ENCODE measurements around the gene CCDC124.
"Not testable (repeated sequence)": the region's sequence is repeated elsewhere in the genome, so short reads cannot be mapped to it uniquely, and the experiment has no call there.

The CCDC124 gene

GRCh38 chr19:17932485-17933338 lies at the start of gene CCDC124:
Gene CCDC124 (plus strand): TSS chr19:17933015. CDS start chr19:17936421, 3,406 bp downstream.
- DNase-seq = peak; percentile 85 to 89

GRCh38 chr19:17883627-17884410 lies 49.0 kb upstream of the CCDC124 start:
- no peak for DNase-seq

- no peak for DNase-seq
These were observed 46.3 kb upstream of the CCDC124 start for GRCh38 chr19:17886515-17886914.

DNA sequence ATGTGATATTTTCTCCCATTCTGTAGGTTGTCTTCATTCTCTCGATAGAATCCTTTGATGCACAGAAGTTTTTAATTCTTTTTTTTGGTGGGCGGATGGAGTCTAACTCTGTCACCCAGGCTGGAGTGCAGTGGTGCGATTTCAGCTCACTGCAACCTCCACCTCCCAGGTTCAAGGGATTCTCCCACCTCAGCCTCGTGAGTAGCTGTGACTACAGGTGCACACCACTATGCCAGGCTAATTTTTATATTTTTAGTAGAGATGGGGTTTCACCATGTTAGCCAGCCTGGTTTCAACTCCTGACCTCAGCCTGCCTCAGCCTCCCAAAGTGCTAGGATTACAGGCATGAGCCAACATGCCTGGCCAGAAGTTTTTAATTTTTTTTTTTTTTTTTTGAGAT lies 45.6 kb upstream of the CCDC124 start:
- DNase-seq = not testable (repeated sequence)

- no peak for DNase-seq
These were observed 44.6 kb upstream of the CCDC124 start for GRCh38 chr19:17888260-17888659.

DNA sequence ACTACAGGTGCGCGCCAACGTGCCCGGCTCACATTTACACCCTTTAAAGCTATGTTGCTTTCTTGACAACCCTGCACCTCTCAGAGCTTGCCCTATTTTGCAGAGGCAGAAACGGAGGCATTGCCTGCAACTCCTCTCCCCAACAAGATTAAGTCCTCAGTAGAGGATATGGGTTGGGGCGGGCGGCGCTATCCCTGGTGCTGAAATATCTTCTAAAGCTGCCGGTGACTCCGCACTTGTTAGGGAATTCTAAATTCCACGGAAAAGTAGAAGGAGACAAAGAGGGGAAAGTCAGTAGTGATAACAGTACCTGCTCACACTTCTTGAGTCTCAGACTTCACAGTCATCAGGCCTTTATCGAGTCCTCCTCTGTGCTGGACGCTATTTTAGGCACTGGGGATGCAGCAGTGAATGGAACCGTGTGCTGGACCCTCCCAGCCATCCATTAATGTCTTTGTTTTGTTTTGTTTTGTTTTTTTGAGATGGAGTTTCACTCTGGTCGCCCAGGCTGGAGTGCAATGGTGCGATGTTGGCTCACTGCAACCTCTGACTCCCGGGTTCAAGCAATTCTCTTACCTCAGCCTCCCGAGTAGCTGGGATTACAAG lies 43.1 kb upstream of the CCDC124 start:
- no peak for DNase-seq

DNA sequence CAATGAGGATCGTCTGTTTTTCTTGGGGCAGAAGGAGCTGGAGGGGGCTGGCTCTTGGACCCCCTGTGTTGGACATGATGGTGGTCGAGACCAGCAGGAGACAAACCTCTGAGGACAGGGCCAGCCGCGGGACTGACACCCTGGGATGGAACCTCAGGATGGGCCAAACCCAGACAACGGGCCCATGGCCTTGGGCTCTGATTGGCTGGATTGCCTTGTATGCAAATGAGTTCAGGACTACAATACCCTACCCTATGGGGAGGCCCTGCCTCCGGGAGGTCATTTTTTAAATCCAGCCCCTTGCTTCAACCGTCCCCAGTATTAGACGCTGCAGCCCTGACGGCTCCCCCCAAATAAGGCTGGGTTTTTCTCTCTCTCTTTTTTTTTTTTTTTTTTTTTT lies 39.0 kb upstream of the CCDC124 start:
- DNase-seq = no peak

DNA sequence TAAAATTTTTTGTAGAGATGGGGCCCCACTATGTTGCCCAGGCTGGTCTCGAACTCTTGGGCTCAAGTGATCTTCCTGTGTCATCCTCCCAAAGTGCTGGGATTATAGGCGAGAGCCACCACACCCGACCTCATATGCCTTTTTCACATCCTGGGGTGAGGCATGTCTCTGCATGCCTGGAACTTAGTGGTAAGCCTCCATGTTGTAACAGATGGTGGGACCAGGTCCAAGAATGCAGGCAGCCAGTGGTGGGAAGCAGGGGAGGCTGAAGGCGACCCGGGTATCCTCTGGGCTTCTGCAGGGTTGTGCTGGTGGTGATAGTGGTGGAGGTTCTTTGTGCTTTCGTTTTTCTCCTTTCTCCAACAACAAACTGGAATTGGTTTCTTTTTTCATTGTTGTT lies 30.1 kb upstream of the CCDC124 start:
- no peak for DNase-seq

- no peak for DNase-seq
These were observed 24.6 kb upstream of the CCDC124 start for GRCh38 chr19:17908244-17908643.

- DNase-seq = no peak
These were observed 23.6 kb upstream of the CCDC124 start for GRCh38 chr19:17909003-17909732.

- DNase-seq = no peak
These were observed 21.9 kb upstream of the CCDC124 start for GRCh38 chr19:17910791-17911360.

DNA sequence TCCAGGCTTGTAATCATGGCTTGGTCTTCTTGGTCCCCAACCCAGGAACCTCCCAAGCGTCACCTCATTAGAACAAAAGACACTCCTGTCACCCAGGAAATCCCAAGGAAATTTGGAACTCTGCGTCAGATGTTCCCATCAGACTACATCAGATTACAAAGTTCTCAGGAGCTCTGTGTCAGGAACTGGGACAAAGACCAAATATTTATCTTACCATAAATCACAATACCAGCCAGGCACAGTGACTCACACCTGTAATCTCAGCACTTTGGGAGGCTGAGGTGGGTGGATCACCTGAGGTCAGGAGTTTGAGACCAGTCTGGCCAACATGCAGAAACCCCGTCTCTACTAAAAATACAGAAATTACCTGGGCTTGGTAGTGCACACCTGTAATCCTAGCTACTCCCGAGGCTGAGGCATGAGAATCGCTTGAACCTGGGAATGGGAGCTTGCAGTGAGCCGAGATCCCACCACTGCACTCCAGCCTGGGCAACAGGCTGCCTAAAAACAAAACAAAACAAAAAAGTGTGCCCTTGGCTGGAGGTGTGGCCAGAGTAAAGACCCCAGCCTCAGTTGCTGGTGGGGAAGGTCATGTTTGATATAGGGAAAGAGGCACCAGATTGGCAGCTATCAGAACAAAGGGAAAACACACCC lies 16.7 kb upstream of the CCDC124 start:
- DNase-seq = no peak

DNA sequence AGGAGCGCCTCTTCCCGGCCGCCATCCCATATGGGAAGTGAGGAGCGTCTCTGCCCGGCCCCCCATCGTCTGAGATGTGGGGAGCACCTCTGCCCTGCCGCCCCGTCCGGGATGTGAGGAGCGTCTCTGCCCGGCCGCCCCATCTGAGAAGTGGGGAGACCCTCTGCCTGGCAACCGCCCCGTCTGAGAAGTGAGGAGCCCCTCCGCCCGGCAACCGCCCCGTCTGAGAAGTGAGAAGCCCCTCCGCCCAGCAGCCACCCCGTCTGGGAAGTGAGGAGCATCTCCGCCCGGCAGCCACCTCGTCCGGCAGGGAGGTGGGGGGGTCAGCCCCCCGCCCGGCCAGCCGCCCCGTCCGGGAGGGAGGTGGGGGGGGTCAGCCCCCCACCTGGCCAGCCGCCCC lies 14.7 kb upstream of the CCDC124 start:
- not testable (repeated sequence) for DNase-seq

DNA sequence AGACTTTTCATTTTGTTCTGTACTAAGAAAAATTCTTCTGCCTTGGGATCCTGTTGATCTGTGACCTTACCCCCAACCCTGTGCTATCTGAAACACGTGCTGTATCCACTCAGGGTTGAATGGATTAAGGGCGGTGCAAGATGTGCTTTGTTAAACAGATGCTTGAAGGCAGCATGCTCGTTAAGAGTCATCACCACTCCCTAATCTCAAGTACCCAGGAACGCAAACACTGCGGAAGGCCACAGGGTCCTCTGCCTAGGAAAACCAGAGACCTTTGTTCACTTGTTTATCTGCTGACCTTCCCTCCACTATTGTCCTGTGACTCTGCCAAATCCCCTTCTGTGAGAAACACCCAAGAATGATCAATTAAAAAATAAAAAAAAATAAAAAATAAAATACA lies 13.7 kb upstream of the CCDC124 start:
- not testable (repeated sequence) for DNase-seq

GRCh38 chr19:17920527-17920926 lies 12.3 kb upstream of the CCDC124 start:
- no peak for DNase-seq

DNA sequence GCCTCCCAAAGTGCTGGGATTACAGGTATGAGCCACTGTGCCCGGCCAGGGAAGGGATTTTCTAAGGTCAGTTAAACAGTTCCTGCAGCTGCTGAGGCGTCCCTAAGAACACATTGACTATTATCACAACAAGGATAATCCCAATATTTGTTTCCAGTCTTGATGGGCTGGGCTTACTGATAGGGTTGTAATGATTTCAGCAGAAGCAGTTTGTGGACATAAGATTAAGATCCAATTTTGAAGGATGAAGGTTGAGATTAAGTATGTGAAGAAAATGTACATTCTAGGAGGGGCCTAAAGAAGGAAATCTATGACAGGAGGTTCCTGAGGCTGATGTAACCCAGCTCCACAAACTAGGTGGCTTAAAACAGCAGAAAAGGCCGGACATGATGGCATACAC lies 10.7 kb upstream of the CCDC124 start:
- no peak for DNase-seq

GRCh38 chr19:17926044-17926443 lies 6.8 kb upstream of the CCDC124 start:
- DNase-seq = no peak

DNA sequence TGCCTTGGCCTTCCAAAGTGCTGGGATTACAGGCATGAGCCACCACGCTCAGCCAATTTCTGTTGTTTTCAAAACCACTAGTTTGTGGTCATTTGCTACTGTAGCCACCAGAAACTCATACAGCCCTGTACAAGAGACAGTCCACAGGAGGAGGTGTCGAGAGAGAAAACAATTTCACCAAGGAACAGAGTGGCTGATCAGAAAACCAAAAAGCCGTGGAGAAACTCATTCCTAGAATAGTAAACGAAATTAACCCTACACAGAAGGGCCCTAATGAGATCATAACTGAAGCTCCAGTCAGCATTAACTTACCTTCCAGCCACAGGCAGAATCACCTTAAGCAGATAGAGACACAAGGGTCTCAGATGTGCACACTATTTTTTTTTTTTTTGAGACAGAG lies 3.8 kb upstream of the CCDC124 start:
- DNase-seq = no peak

DNA sequence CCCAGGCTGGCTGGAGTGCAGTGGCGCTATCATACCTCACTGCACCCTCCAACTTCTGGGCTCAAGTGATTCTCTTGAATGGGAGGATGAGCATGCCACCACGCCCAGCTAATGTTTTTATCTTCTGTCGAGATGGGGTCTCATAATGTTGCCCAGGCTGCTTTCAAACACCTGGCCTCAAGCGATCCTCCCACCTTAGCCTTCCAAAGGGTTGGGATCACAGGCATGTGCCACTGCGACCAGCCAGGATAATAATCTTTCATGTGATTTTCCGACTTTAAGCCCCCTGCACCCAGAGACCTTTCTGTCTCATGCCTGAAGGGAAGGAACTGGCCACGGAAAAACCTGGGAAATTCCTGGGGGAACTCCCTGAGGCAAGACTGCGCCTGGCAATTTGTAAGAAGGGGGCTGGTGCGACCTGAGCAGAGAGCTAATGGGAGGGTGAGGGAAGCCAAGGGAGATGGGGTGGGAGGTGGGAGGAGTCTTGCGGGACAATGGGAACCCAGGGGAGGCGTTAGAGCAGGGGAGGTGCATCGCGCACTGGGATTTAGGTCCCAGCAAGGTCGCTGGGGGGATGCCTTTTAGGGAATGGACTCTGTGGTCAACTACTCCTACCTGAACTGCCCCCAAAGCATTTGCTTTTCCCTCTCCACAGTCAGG lies 1.2 kb upstream of the CCDC124 start:
- DNase-seq = no peak

- no peak for DNase-seq
These were observed 757 bp downstream of the CCDC124 start for GRCh38 chr19:17933414-17934129.

DNA sequence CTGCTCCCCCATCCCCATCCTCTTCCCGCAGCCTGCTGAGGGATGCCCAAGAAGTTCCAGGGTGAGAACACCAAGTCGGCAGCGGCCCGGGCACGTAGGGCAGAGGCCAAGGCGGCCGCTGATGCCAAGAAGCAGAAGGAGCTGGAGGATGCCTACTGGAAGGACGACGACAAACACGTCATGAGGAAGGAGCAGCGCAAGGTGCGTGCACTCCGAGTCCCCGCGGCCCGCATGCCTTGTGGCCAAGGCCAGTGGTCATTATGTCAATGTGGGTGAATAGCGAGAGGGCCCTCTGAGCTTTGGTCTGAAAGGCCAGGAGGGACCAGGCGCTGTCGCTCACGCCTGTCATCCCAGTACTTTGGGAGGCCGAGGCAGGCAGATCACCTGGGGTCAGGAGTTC lies 3.6 kb downstream of the CCDC124 start:
- no peak for DNase-seq
